ENCODE measurements around the gene C1QTNF9. TPM values are rescaled to one million over a fixed set of nuclear protein-coding genes. Genes with fewer than 3 reads are reported as not detected.

The C1QTNF9 gene
- total RNA-seq, 1 experiment from 2014 or later: not detected

- TF ChIP-seq, protein P1, sequence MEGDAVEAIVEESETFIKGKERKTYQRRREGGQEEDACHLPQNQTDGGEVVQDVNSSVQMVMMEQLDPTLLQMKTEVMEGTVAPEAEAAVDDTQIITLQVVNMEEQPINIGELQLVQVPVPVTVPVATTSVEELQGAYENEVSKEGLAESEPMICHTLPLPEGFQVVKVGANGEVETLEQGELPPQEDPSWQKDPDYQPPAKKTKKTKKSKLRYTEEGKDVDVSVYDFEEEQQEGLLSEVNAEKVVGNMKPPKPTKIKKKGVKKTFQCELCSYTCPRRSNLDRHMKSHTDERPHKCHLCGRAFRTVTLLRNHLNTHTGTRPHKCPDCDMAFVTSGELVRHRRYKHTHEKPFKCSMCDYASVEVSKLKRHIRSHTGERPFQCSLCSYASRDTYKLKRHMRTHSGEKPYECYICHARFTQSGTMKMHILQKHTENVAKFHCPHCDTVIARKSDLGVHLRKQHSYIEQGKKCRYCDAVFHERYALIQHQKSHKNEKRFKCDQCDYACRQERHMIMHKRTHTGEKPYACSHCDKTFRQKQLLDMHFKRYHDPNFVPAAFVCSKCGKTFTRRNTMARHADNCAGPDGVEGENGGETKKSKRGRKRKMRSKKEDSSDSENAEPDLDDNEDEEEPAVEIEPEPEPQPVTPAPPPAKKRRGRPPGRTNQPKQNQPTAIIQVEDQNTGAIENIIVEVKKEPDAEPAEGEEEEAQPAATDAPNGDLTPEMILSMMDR (IDR thresholded peaks at IDR 0.05 in 2 of 3, conservative IDR thresholded peaks at IDR 0.05 in 1 of 3; ENCODE audit: borderline replicate concordance in 1 of 3, insufficient read depth in 1 of 3, low read depth in 2 of 3, low read length in 2 of 3): no peak
- no peak for TF ChIP-seq SP1 (IDR thresholded peaks at IDR 0.05; ENCODE audit: low read depth)
- TF ChIP-seq ZNF274 (IDR thresholded peaks at IDR 0.05; ENCODE audit: low read depth, low read length): no peak
- TF ChIP-seq ZFX (IDR thresholded peaks at IDR 0.05): no peak
- no peak for TF ChIP-seq CBX3 (IDR thresholded peaks at IDR 0.05; ENCODE audit: low read depth)
- no peak for TF ChIP-seq SRF (IDR thresholded peaks at IDR 0.05; ENCODE audit: low read depth)
- TF ChIP-seq MAX (IDR thresholded peaks at IDR 0.05): no peak
Observed at GRCh38 chr13:24306632-24307031, 2.7 kb upstream of the C1QTNF9 start (continued).

GRCh38 chr13:24307211-24308067, 1.9 kb upstream of the C1QTNF9 start:
- Histone ChIP-seq H3K4me2 (ENCODE audit: low read length) (no peak overlapping the region), H3K9ac (ENCODE audit: low read length) (no peak overlapping the region), H3K4me3 (replicated peaks in 1 of 2; ENCODE audit: low read depth in 1 of 2, low read length in 2 of 2) (no peak overlapping the region), H3K9me2 (ENCODE audit: insufficient read depth) (no peaks in the 10 kb centered on the region), H3K36me3 (ENCODE audit: control insufficient read depth in 1 of 2, insufficient read depth in 2 of 2, low read length in 2 of 2) (peaks cover 5% of the 10 kb centered on the region in 2 experiments; a peak in 3 of 4 replicates), H2AFZ (ENCODE audit: low read depth, low read length, poor library complexity, severe bottlenecking) (no peak overlapping the region), H3K27ac (ENCODE audit: low read depth, low read length) (no peak overlapping the region), H4K20me1 (ENCODE audit: insufficient read depth) (no peaks in the 10 kb centered on the region), H3K27me3 (ENCODE audit: insufficient read depth, low read length) (no peaks in the 10 kb centered on the region), H3K4me1 (ENCODE audit: control insufficient read depth in 1 of 2, insufficient read depth in 2 of 2, low read length in 2 of 2) (no peaks in the 10 kb centered on the region), H3K9me3 (ENCODE audit: control insufficient read depth in 1 of 2, insufficient read depth in 1 of 2, low read depth in 1 of 2, low read length in 2 of 2) (no peaks in the 10 kb centered on the region), H3K79me2 (ENCODE audit: insufficient read depth, low read length) (no peaks in the 10 kb centered on the region)
- POLR2A ChIA-PET: interaction anchor here (0.6 kb wide), 1 partner anchor 197 kb away, joined by 3 read pairs; no protein-coding TSS in a partner anchor
- CTCF ChIA-PET: no interaction called here
- no peak for TF ChIP-seq JUND (IDR thresholded peaks at IDR 0.05)
- TF ChIP-seq FOSL1 (IDR thresholded peaks at IDR 0.05; ENCODE audit: low read depth): no peak
- TF ChIP-seq EZH2phosphoT487 (IDR thresholded peaks at IDR 0.05; ENCODE audit: borderline replicate concordance): no peak
- TF ChIP-seq RAD21 (IDR thresholded peaks at IDR 0.05; ENCODE audit: low read depth): no peak
- no peak for TF ChIP-seq YY1 (IDR thresholded peaks at IDR 0.05; ENCODE audit: extremely low read depth, insufficient replicate concordance, low read depth, low read length)
- TF ChIP-seq POLR2AphosphoS5 (IDR thresholded peaks at IDR 0.05; ENCODE audit: low read depth, low read length): no peak
- TF ChIP-seq MAX (IDR thresholded peaks at IDR 0.05): no peak
- no peak for TF ChIP-seq TCF7L2 (IDR thresholded peaks at IDR 0.05; ENCODE audit: borderline replicate concordance, extremely low read depth, insufficient read depth, insufficient read length)
- TF ChIP-seq, protein P2, sequence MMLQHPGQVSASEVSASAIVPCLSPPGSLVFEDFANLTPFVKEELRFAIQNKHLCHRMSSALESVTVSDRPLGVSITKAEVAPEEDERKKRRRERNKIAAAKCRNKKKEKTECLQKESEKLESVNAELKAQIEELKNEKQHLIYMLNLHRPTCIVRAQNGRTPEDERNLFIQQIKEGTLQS (IDR thresholded peaks at IDR 0.05): no peak
- no peak for TF ChIP-seq ZFX (IDR thresholded peaks at IDR 0.05)
- TF ChIP-seq EGR1 (IDR thresholded peaks at IDR 0.05; ENCODE audit: low read depth): no peak
- RAD21 ChIA-PET (ENCODE audit: low non-redundant PET in 1 of 2, low total read pairs in 2 of 2, uncharacterized antibody in 2 of 2, unreplicated experiment in 2 of 2): no interaction called here
- BruUV-seq (replicated peaks): no TSS peak
- intact Hi-C loops (cut with micrococcal nuclease): no loop called here
- ATAC-seq (0 out of 2 replicates have a peak, but pooled peaks have one; percentile 25), DNase-seq (ENCODE audit: low read depth, low spot score) (no peak)

All from HCT116 (cell line).